Psoas muscle (tissue), 8 donors: ENCODE results near the gene ST3GAL4. TPM values are rescaled to one million over a fixed set of nuclear protein-coding genes. Genes with fewer than 3 reads are reported as not detected.

Source experiments
- ATAC-seq, 4 donors: fragments of 200-7000 bp; cut with Tn5 transposase; one replicate each; pipeline ENCODE4 v1.9.1; 2020; ENCODE audit warnings: moderate library complexity in 3 of 4, mild to moderate bottlenecking in 2 of 4
- DNase-seq, 2 donors: peaks; one replicate each; pipeline ENCODE4 v3.0.0-alpha.2; 2020
- H3K27ac ChIP-seq: fragments of 200-600 bp; one replicate; pipeline ENCODE4 v1.8.0; 2022
- H3K27me3 ChIP-seq, 3 donors: fragments of 200-600 bp in 1 of 3; one replicate each; pipeline versions ENCODE4 v1.6.1 to v1.8.0; 2013 to 2022; ENCODE audit warnings: low read length in 2 of 3, mild to moderate bottlenecking in 2 of 3, moderate library complexity in 1 of 3; ENCODE audit not compliant: insufficient read depth in 3 of 3
- H3K36me3 ChIP-seq, 2 donors: fragments of 200-600 bp in 1 of 2; one replicate each; pipeline versions ENCODE4 v1.6.1 to v1.8.0; 2013 to 2022; ENCODE audit warnings: low read depth in 1 of 2, mild to moderate bottlenecking in 1 of 2, moderate library complexity in 1 of 2; ENCODE audit not compliant: insufficient read depth in 1 of 2
- H3K4me1 ChIP-seq: fragments of 200-600 bp; one replicate; pipeline ENCODE4 v1.8.0; 2022
- H3K4me3 ChIP-seq: fragments of 200-600 bp; one replicate; pipeline ENCODE4 v1.8.0; 2022; ENCODE audit warnings: mild to moderate bottlenecking
- H3K9me3 ChIP-seq: fragments of 200-600 bp; one replicate; pipeline ENCODE4 v1.8.0; 2022
- CTCF ChIP-seq: fragments of 200-600 bp; IDR thresholded peaks from one replicate; pipeline ENCODE4 v1.8.0; 2022; ENCODE audit warnings: antibody characterized with exemption
- WGBS, 3 donors: extraction: QIAGEN DNeasy Blood & Tissue Kit; methylation state at CpG; one replicate each; pipeline versions ENCODE4 v1.1.6 to v1.1.7; 2013; 5-methylcytosine and 5-hydroxymethylcytosine counted together
- intact Hi-C, 2 donors: fragments of 100-400 bp; cut with DNase I; formaldehyde crosslinking; loops; one replicate each; pipeline versions ENCODE4 v1.11.0 to v1.14.2; 2022
- polyA plus RNA-seq, 3 donors: library from polyadenylated mRNA; stranded (reverse); fragments of 200-250 nt; gene quantifications; one replicate each; pipeline ENCODE4 v1.2.3, GENCODE V29; 2013
- total RNA-seq, 4 donors: library from RNA; stranded (reverse); fragmentation: NEBNext Ultra II Directional in 2 of 4; extraction: Animal tissue kit (Norgen Biotek cat#: 25700) in 2 of 4; gene quantifications; one replicate each; pipeline versions ENCODE4 v1.2.1 to v1.2.4, GENCODE V29; 2021 to 2023
- donor health status: healthy with polysubstance abuse.
- donor health status: DM: no; HTN: no; CAD: no; lungs with moderate emphysema.
- donor health status: Bipolar disorder and iron deficiency.
- donor health status: healthy.
- donor health status: DM: yes; HTN: yes; CAD: no.
- donor health status: DM: no; HTN: no; CAD: no.
- donor health status: DM: no; HTN: no; CAD: no.
- donor health status: DM: yes; HTN: yes; CAD: no.

ST3GAL4 gene
- total and polyA plus RNA-seq, 7 donors, result 3.5 to 9.3 (median 4.7) TPM

GRCh38 chr11:126396965-126397364 lies 41.5 kb downstream of the ST3GAL4 start:
- Histone ChIP-seq H3K9me3 (no peaks in the 10 kb centered on the region), H3K36me3 (no peaks in the 10 kb centered on the region), H3K27ac (no peak overlapping the region), H3K4me1 (no peaks in the 10 kb centered on the region), H3K4me3 (no peak overlapping the region), H3K27me3 (no peaks in the 10 kb centered on the region)
- 88 to 93% (median 90%) methylated on average over 4 of the region's 4 CpGs for WGBS, 3 donors
- ATAC-seq (no peak), DNase-seq (no peak)
- intact Hi-C loops, result no loop called here
- no peak for TF ChIP-seq CTCF

GRCh38 chr11:126398296-126398695 lies 42.8 kb downstream of the ST3GAL4 start:
- 96 to 100% (median 96%) methylated on average over 4 of the region's 4 CpGs for WGBS, 3 donors
- DNase-seq (no peak), ATAC-seq (no peak)
- no peak for TF ChIP-seq CTCF
- H3K36me3 ChIP-seq, result no peaks in the 10 kb centered on the region
- no peak overlapping the region for H3K4me3 ChIP-seq
- H3K27me3 ChIP-seq, result no peaks in the 10 kb centered on the region
- no peaks in the 10 kb centered on the region for H3K9me3 ChIP-seq
- intact Hi-C loops, result no loop called here
- no peaks in the 10 kb centered on the region for H3K4me1 ChIP-seq
- H3K27ac ChIP-seq, result no peak overlapping the region

GRCh38 chr11:126398721-126399120 lies 43.2 kb downstream of the ST3GAL4 start:
- no peak overlapping the region for H3K4me3 ChIP-seq
- no peak for TF ChIP-seq CTCF
- H3K4me1 ChIP-seq, result no peaks in the 10 kb centered on the region
- H3K27ac ChIP-seq, result no peak overlapping the region
- no peaks in the 10 kb centered on the region for H3K27me3 ChIP-seq
- ATAC-seq (no peak), DNase-seq (no peak)
- intact Hi-C loops, result no loop called here
- no peaks in the 10 kb centered on the region for H3K9me3 ChIP-seq
- WGBS, 3 donors, result 94 to 100% (median 100%) methylated on average over 1 of the region's 1 CpG
- H3K36me3 ChIP-seq, result no peaks in the 10 kb centered on the region

GRCh38 chr11:126400019-126400418 lies 44.5 kb downstream of the ST3GAL4 start:
- ATAC-seq (no peak), DNase-seq (no peak)
- Histone ChIP-seq H3K36me3 (no peaks in the 10 kb centered on the region), H3K27ac (no peak overlapping the region), H3K4me3 (no peak overlapping the region), H3K27me3 (no peaks in the 10 kb centered on the region), H3K9me3 (no peaks in the 10 kb centered on the region), H3K4me1 (no peaks in the 10 kb centered on the region)
- no peak for TF ChIP-seq CTCF
- intact Hi-C loops, result no loop called here

GRCh38 chr11:126400479-126400878 lies 45.0 kb downstream of the ST3GAL4 start:
- DNase-seq (no peak), ATAC-seq (no peak)
- 86 to 98% (median 93%) methylated on average over 6 of the region's 6 CpGs for WGBS, 3 donors
- H3K4me1 ChIP-seq, result no peaks in the 10 kb centered on the region
- no peak for TF ChIP-seq CTCF
- H3K9me3 ChIP-seq, result no peaks in the 10 kb centered on the region
- H3K36me3 ChIP-seq, result no peaks in the 10 kb centered on the region
- H3K4me3 ChIP-seq, result no peak overlapping the region
- no peak overlapping the region for H3K27ac ChIP-seq
- no peaks in the 10 kb centered on the region for H3K27me3 ChIP-seq
- intact Hi-C loops, result no loop called here
